ENCODE results near the gene TPCN2.

The TPCN2 gene

DNA sequence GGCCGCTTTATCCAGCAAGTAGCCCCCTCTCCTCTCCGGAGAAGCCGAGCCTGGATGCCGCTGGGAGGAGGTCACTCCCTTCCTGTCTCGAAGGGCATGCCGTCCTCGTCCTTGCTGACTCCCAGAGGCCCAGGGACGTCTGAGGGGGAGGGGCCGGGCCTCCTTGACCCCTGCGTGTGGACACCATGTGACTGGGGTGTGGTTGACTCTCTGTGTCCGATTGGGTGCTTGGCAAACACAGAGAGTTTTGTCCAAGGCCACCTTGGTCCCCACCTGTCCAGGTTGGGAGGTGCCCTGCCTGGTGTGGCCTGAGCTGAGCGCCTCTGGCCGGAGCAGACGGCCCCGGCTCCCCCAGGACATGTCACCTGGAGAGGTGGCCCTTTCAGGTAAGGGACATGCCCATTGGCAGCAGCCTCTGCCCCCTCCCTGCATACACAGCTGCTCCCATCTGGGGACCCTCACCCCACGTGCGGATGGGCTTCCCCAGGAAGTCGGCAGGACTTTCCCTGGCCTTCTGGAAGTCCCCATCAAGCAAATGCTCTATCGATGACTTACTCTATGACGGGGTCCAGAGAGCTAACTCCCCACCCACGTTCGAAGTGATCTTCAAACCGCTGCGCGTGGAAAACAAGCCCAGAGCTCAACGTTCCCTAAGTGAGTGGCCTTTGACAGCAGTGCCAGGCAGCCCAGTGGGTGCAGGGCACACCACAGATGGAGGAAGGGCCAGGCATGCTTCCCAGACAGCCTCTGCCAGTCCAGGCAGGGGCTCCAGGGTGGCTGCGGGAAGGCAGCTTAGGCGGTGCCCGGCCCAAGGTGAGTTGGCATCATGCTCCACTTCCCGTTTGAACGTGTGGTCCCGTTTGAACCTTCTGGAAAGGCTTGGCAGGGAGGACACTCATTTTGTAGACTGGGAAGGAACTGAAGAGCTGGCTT, 106.8 kb downstream of the TPCN2 start, which contains the start of gene SMIM38:
Gene SMIM38 (plus strand): TSS at position 634 of the 933 bp plus-strand sequence. CDS start 1,912 bp downstream, outside the sequence.
- no peak for DNase-seq

- no peak for DNase-seq
Measured at GRCh38 chr11:69156235-69156639, 107.5 kb downstream of the TPCN2 start.

DNA sequence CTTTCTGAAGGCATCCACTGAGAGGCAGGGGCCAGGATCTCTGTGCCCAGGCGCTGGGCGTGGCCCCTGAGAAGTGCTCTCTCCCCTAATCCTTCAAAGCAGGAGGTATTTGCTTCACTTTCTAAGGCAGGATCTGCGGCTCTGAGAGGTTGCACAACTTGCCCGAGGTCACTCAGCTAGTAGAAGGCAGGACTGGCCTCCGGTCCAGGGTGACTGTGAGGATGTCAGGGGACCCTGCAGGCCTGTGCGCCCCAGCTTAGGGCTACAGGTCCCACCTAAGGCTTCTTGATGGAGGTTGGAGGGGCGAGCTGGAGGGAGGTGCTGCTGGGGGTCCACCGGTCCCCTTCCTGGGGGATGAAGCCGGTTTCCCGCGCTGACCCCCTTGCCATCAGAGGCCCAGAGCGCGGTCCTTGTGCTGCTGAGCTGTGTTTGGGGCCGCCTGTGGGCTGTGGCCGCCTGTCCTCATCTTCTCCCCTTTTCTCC, 108.0 kb downstream of the TPCN2 start:
- no peak for DNase-seq

DNA sequence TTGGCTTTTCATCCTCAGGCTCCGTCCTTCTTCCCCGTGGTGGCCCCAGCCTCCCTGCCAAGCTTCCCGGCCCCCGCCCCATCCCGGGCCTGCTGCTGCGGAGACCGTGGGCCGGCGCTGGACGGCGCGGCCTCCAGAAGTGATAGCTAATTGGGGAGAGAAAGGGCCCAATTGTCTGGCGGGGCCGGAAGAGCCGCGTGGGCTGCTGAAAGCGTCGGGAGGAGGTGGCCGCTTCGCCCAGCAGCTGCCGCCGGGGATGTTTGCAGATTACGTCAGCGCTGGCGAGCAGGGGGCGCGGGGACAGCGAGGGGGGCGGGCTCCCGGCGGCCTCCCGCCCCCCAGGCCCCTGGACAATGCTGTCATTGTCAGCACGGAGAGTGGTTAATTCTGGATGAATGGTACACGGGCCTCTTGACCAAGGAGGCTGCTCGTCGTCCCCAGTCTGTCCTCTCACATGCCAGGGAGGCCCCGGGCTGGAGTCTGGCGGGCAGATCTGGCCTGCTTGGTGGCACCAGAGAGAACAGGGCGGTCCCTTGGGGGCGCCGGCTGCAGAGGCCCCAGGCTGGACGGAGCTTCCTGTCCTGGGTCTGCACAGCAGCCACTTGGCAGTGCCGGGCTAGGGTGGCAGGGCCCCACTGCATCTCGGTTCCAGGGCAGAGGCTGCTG, 108.6 kb downstream of the TPCN2 start:
- DNase-seq, result peak; percentile 11

DNA sequence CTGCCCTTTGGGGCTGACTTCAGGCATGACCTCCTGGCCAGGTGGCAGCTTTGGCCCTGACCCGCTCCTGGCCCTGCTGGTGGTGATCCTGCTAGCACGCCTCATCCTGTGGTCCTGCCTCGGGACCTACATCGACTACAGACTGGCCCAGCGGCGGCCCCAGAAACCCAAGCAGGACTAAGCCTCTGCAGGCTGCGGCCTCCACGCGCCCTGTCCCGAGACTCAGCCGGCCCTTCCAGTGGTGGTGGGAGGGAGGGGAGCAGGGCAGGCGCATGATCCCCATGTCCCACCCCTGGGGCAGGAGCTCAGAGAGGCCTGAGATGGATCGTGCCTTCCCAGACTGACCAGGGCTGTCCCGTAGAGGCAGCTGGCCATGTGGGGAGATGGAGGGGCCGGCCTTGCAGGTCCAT, 109.1 kb downstream of the TPCN2 start:
- no peak for DNase-seq

- no peak for DNase-seq
Measured at GRCh38 chr11:69158301-69159149, 109.8 kb downstream of the TPCN2 start.

DNA sequence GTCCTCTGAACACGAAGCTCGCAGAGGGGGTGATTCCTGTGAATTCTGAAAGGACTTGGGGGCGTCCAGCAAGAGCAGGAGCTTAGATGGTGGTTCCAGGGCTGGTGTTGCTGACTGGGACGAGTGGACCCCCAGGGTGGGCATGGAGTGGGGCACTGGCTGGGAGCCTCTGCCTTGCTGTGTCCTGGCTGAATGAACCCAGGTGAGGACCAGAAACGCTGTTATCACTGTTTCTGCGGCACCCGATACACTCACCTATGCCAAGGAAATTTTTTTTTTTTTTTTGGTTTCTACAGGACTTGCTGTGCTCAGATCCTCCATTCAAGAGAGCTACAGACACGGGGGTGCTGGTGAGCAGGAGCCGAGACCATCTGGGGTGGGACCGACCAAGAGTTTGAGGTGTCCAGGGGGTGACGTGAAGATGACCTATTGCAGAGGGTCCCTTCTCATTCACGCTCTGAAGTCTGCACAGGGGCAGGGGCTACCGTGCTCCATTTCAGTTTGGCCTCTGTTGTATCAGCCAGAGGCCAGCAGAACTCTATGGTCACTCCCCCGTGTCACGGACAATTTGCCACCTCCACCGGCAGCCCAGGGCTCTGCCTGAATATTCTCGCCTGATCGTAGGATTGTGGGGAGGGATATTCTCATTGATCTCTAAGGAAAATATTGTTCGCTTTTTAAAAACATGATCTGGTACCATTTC, 110.6 kb downstream of the TPCN2 start:
- no peak for DNase-seq

DNA sequence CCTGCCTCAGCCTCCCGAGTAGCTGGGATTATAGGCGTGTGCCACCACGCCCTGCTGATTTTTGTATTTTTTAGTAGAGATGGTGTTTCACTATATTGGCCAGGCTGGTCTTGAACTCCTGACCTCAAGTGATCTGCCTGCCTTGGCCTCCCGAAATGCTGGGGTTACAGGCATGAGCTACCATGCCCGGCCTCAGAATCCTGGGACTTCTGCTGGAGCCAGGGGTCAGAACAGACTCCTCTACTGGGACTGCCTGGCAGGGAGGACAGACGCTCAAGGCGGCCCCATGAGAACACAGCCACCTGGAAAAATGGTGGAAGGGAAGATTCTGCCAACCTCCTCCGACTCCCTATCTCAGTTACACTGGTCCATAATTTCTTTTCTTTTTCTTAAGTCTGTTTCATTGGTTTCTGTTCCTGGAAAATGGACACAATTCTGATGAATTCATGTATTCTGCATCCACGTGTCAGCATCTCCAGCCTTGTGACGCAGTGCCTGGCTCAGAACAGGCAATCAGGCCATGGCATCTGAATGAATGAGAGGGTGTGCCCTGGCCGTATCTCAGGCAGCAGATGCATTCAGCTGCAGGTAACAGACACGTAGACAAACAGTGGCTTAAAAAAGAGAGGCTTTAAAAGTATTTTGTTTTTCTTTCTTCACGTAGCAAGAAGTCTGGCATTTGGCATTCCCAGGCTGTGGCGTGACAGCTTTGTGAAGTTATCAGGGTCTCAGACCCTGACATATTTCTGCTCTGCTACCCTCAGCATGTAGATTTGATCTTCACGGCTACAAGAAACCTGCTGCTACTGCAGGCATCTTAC, 111.8 kb downstream of the TPCN2 start:
- DNase-seq, result no peak

GRCh38 chr11:69161117-69161407, 112.3 kb downstream of the TPCN2 start:
- no peak for DNase-seq

GRCh38 chr11:69162505-69162904, 113.8 kb downstream of the TPCN2 start:
- DNase-seq, result no peak

DNA sequence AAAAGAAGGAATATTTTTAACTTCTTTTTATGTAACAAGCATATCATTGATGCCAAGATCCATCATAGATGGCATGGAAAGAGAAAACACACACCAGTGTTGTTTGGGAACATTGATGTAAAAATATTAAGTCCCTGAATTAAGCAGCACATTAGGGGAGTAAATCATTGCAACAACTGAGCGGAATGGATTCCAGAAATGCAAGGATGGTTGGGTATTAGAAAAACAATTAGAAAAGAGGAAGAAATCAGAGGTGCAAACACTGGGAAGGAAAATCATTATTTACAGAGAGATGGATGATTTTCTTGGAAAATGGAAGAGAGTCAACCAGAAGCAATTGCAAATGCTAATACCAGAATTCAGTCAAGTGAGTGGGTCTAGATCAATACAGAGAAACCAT, 115.1 kb downstream of the TPCN2 start:
- DNase-seq, result no peak

DNA sequence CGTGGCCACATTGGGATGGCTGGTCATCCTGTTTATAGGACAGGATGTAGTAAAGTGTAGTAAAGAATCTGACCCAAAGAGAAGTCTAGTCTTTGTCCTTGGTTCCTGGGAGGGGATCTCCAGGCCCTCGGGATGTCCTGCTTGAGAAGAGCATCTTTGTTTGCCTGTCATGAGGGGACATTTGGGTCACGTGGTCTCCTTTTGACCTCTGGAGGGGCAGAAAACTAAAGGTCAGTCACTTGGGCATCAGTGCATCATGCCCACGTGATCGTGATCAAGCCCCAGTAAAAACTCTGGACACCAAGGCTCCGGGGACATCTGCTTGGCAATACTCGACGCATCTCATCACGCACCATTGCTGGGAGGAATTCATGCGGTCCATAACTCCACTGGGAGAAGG, 116.1 kb downstream of the TPCN2 start:
- no peak for DNase-seq

GRCh38 chr11:69165775-69166174, 117.0 kb downstream of the TPCN2 start:
- no peak for DNase-seq

GRCh38 chr11:69166218-69167115, 117.7 kb downstream of the TPCN2 start:
- no peak for DNase-seq

DNA sequence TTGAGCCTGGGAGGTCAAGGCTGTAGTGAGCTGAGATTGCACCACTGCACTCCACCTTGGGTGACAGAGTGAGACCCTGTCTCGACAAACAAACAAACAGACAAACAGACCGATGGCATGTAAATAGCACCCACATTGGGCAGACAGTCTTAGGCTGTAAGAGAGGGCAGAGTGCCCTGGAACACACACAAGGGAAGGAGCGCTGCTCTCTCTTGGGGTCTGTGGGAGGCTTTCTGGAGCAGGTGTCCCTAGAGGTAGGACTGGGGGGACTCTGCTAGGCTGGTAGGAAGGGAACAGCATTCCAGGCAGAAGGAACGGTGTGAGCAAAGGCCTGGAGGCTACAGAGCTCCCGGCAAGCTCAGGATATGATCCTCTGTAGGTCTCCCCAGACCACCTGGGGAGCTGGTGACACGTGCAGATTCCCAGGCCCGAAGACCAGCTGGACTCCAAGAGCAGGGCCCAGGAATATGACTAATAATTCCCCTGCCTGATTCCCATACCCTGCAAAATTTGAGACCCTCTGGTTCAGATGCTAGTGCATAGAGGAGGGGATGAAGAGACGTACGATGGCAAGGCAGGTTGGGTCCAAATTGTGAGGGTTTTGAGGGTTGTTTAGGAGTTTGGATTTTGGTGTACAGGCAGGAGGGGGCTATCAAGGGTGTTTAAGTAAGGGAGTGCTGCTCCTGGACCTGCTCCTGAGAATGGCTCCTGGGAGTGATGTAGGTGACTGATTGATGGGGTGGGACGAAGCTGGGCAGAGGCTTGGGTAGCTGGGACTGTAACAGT, 118.6 kb downstream of the TPCN2 start:
- no peak for DNase-seq

GRCh38 chr11:69167916-69168691, 119.4 kb downstream of the TPCN2 start:
- no peak for DNase-seq

DNA sequence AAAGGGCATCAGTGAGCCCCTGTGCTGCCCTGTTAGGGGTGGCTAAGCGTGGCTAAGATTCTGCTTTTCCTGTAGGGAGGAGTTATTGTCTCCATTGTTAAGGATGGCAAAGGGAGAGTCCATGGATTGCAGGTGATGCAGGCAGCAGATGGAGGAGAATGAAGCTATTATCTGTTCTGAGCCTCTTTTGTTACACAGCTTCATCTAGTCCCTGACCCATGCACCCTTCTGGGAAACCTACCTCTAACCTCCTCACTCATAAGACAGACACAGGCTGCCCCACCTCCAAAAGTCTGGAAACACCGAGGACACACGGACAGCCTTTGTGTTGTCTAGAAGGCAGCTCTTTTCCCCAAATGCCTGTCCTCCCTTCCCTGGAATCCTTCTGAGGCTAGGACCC, 120.7 kb downstream of the TPCN2 start:
- DNase-seq, result no peak

GRCh38 chr11:69170704-69171103, 122.0 kb downstream of the TPCN2 start:
- no peak for DNase-seq

All from NCI-H774 (cell line).